Spleen (tissue), 11 donors: ENCODE data around the gene ZNRF2. TPM values are rescaled to one million over a fixed set of nuclear protein-coding genes. Genes with fewer than 3 reads are reported as not detected.

ENCODE experiments used
- DNase-seq: peaks from one replicate; pipeline ENCODE4 v3.0.0-alpha.2; 2020
- H3K27ac ChIP-seq, 8 donors: fragments of 200-600 bp; sonication (generic) in 7 of 8; 1 replicate in 4 of 8; 2 replicates in 4 of 8; pipeline versions ENCODE4 v1.5.0 to v1.8.0; 2016 to 2021; ENCODE audit warnings: inconsistent platforms in 4 of 8, mild to moderate bottlenecking in 4 of 8, moderate library complexity in 1 of 8
- H3K27me3 ChIP-seq, 7 donors: fragments of 200-600 bp; sonication (generic) in 6 of 7; replicated peaks in 1 of 7; 1 replicate in 4 of 7; 2 replicates in 3 of 7; pipeline versions ENCODE4 v1.5.0 to v1.8.0; 2016 to 2021; ENCODE audit warnings: inconsistent platforms in 3 of 7, mild to moderate bottlenecking in 1 of 7
- H3K36me3 ChIP-seq, 6 donors: fragments of 200-600 bp; sonication (generic) in 5 of 6; 1 replicate in 4 of 6; 2 replicates in 2 of 6; pipeline versions ENCODE4 v1.5.0 to v1.8.0; 2016 to 2021; ENCODE audit warnings: inconsistent platforms in 2 of 6
- H3K4me1 ChIP-seq, 6 donors: fragments of 200-600 bp; sonication (generic) in 5 of 6; 1 replicate in 3 of 6; 2 replicates in 3 of 6; pipeline versions ENCODE4 v1.5.0 to v1.8.0; 2016 to 2021; ENCODE audit warnings: inconsistent platforms in 3 of 6
- H3K4me3 ChIP-seq, 8 donors: fragments of 200-600 bp; sonication (generic) in 7 of 8; 1 replicate in 4 of 8; 2 replicates in 4 of 8; pipeline versions ENCODE4 v1.5.0 to v1.8.0; 2016 to 2021; ENCODE audit warnings: inconsistent platforms in 4 of 8, mild to moderate bottlenecking in 4 of 8, moderate library complexity in 2 of 8
- H3K9me3 ChIP-seq, 8 donors: fragments of 200-600 bp; sonication (generic) in 7 of 8; 1 replicate in 4 of 8; 2 replicates in 4 of 8; pipeline versions ENCODE4 v1.5.0 to v1.8.0; 2016 to 2021; ENCODE audit warnings: inconsistent platforms in 4 of 8
- POLR2A ChIP-seq, 3 donors: fragments of 450-650 bp; IDR thresholded peaks; one replicate each; pipeline ENCODE4 v1.5.1; 2017; ENCODE audit warnings: antibody characterized with exemption in 3 of 3, mild to moderate bottlenecking in 1 of 3
- POLR2AphosphoS5 ChIP-seq, 3 donors: sonication (generic); formaldehyde crosslinking; IDR thresholded peaks; one replicate each; pipeline ENCODE4 v1.5.1; 2017; ENCODE audit warnings: antibody characterized with exemption in 3 of 3
- WGBS, 5 donors: extraction: QIAGEN DNeasy Blood & Tissue Kit in 3 of 5; methylation state at CpG; one replicate each; pipeline versions ENCODE4 v1.1.5 to v1.1.7; 2013 to 2018; 5-methylcytosine and 5-hydroxymethylcytosine counted together
- intact Hi-C: fragments of 100-400 bp; cut with DNase I; formaldehyde crosslinking; loops from one replicate; pipeline ENCODE4 v1.15.0; 2023; ENCODE audit warnings: low total_unique reads
- polyA plus RNA-seq, 3 donors: library from polyadenylated mRNA; stranded (reverse); fragments of 200-250 nt; gene quantifications; one replicate each; pipeline ENCODE4 v1.2.1, GENCODE V29; 2013
- total RNA-seq, 7 donors: library from RNA; depleted of rRNA in 3 of 7; stranded (reverse); fragments of >200 nt in 3 of 7; fragmentation: NEBNext Ultra II Directional in 4 of 7; extraction: Animal tissue kit (Norgen Biotek cat#: 25700) in 4 of 7; gene quantifications; one replicate each; pipeline versions ENCODE4 v1.1.0 to v1.2.1, GENCODE V29; 2016 to 2021
- TF ChIP-seq, protein P1 (sequence below), 11 experiments: fragments of 200-600 bp in 7 of 11; fragments of 450-650 bp in 4 of 11; sonication (generic) in 4 of 11; IDR thresholded peaks in 8 of 11; conservative IDR thresholded peaks in 3 of 11; 1 replicate in 7 of 11; 2 replicates in 4 of 11; pipeline versions ENCODE4 v1.4.0 to v1.8.0; 2016 to 2021; ENCODE audit warnings: antibody characterized with exemption in 11 of 11, inconsistent platforms in 4 of 11, mild to moderate bottlenecking in 1 of 11
- donor health status: healthy with polysubstance abuse.
- donor health status: DM: no; HTN: no; CAD: no; lungs with moderate emphysema.
- donor health status: DM: no; HTN: no; CAD: no.
- donor health status: Bipolar disorder and iron deficiency.
- donor health status: healthy.
- donor health status: DM: no; HTN: no; CAD: no.
- donor health status: DM: yes; HTN: yes; CAD: no.

Gene ZNRF2
- total and polyA plus RNA-seq, 10 donors: 6.8 to 42.5 (median 28.5) TPM

DNA sequence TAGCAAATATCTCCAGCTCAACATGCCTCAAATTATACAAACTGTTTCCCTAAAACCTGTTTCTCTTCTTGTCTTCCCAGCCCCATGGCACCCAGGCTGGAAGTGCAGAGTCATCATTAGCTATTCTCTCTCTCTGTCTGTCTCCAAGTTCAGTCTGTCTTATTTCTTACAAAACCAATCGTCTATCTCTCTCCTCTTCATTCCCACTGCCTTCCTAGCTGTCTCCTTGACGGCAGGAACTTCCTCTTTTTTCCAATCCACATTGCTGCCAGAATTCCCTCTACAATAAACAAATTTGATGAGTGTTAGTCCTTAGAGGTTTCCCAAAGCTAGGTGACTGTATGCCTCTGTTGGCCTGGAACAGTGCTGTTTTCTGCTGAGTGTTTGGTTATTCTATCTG, 14.9 kb upstream of the ZNRF2 start:
- Histone ChIP-seq H3K4me1 (peaks cover 0 to 6% (median 0%) of the 10 kb centered on the region in 6 donors), H3K27ac (no peak overlapping the region), H3K9me3 (no peaks in the 10 kb centered on the region), H3K4me3 (no peak overlapping the region), H3K36me3 (no peaks in the 10 kb centered on the region), H3K27me3 (no peaks in the 10 kb centered on the region)
- no peak for TF ChIP-seq POLR2A (IDR thresholded peaks at IDR 0.05)
- TF ChIP-seq POLR2AphosphoS5 (IDR thresholded peaks at IDR 0.05): no peak
- TF ChIP-seq, protein P1, sequence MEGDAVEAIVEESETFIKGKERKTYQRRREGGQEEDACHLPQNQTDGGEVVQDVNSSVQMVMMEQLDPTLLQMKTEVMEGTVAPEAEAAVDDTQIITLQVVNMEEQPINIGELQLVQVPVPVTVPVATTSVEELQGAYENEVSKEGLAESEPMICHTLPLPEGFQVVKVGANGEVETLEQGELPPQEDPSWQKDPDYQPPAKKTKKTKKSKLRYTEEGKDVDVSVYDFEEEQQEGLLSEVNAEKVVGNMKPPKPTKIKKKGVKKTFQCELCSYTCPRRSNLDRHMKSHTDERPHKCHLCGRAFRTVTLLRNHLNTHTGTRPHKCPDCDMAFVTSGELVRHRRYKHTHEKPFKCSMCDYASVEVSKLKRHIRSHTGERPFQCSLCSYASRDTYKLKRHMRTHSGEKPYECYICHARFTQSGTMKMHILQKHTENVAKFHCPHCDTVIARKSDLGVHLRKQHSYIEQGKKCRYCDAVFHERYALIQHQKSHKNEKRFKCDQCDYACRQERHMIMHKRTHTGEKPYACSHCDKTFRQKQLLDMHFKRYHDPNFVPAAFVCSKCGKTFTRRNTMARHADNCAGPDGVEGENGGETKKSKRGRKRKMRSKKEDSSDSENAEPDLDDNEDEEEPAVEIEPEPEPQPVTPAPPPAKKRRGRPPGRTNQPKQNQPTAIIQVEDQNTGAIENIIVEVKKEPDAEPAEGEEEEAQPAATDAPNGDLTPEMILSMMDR (IDR thresholded peaks at IDR 0.05 in 8 of 11, conservative IDR thresholded peaks at IDR 0.05 in 3 of 11): no peak
- 37 to 71% (median 45%) methylated on average over 2 of the region's 2 CpGs for WGBS, 5 donors
- intact Hi-C loops: no loop called here
- no peak for DNase-seq

DNA sequence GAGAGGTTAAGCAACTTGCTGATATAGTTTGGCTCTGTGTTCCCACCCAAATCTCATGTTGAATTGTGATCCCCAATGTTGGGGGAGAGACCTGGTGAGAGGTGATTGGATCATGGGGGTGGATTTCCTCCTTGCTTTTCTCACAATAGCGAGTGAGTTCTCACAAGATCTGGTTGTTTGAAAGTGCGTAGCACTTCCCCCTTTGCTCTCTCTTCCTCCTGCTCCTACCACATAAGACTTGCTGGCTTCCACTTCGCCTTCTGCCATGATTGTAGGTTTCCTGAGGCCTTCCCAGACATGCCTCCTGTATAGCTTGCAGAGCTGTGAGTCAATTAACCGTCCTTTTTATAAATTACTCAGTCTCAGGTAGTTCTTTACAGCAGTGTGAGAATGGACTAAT, 13.5 kb upstream of the ZNRF2 start:
- intact Hi-C loops: loop anchor here (10.0 kb wide), 1 partner anchor 106 kb away; no protein-coding TSS in a partner anchor
- no peak for DNase-seq
- TF ChIP-seq POLR2AphosphoS5 (IDR thresholded peaks at IDR 0.05): no peak
- TF ChIP-seq, protein P1 (IDR thresholded peaks at IDR 0.05 in 8 of 11, conservative IDR thresholded peaks at IDR 0.05 in 3 of 11): no peak
- TF ChIP-seq POLR2A (IDR thresholded peaks at IDR 0.05): no peak
- 67 to 85% (median 80%) methylated on average over 4 of the region's 4 CpGs for WGBS, 5 donors
- Histone ChIP-seq H3K36me3 (no peaks in the 10 kb centered on the region), H3K4me1 (peaks cover 0 to 6% (median 0%) of the 10 kb centered on the region in 6 donors), H3K27me3 (no peaks in the 10 kb centered on the region), H3K9me3 (no peaks in the 10 kb centered on the region), H3K4me3 (no peak overlapping the region), H3K27ac (no peak overlapping the region)

GRCh38 chr7:30272126-30272525, 12.3 kb upstream of the ZNRF2 start:
- intact Hi-C loops: loop anchor here (10.0 kb wide), 1 partner anchor 107 kb away; no protein-coding TSS in a partner anchor
- WGBS, 5 donors: 82 to 92% (median 83%) methylated on average over 2 of the region's 2 CpGs
- H3K27me3 ChIP-seq: no peaks in the 10 kb centered on the region
- no peaks in the 10 kb centered on the region for H3K9me3 ChIP-seq
- no peaks in the 10 kb centered on the region for H3K36me3 ChIP-seq
- peaks cover 0 to 8% (median 2%) of the 10 kb centered on the region in 6 donors for H3K4me1 ChIP-seq
- H3K4me3 ChIP-seq: no peak overlapping the region
- no peak for TF ChIP-seq POLR2AphosphoS5 (IDR thresholded peaks at IDR 0.05)
- TF ChIP-seq POLR2A (IDR thresholded peaks at IDR 0.05): no peak
- TF ChIP-seq, protein P1 (IDR thresholded peaks at IDR 0.05 in 8 of 11, conservative IDR thresholded peaks at IDR 0.05 in 3 of 11): no peak
- H3K27ac ChIP-seq: no peak overlapping the region
- DNase-seq: no peak

GRCh38 chr7:30273552-30273951, 10.8 kb upstream of the ZNRF2 start:
- no peak for DNase-seq
- no peak for TF ChIP-seq POLR2AphosphoS5 (IDR thresholded peaks at IDR 0.05)
- WGBS, 5 donors: 76 to 87% (median 82%) methylated on average over 2 of the region's 2 CpGs
- Histone ChIP-seq H3K36me3 (no peaks in the 10 kb centered on the region), H3K9me3 (no peaks in the 10 kb centered on the region), H3K4me1 (peaks cover 0 to 14% (median 5%) of the 10 kb centered on the region in 6 donors), H3K27ac (no peak overlapping the region), H3K27me3 (no peaks in the 10 kb centered on the region), H3K4me3 (no peak overlapping the region)
- intact Hi-C loops: loop anchor here (10.0 kb wide), 1 partner anchor 109 kb away; no protein-coding TSS in a partner anchor
